PFSK-1 (cell line): ENCODE results near the gene GOLGA5.

Experiments
- FOXP2 ChIP-seq: optimal IDR thresholded peaks from 2 replicates; pipeline ENCODE3; 2011; ENCODE audit warnings: borderline replicate concordance, control low read depth, inconsistent platforms; ENCODE audit not compliant: insufficient read depth; ENCODE audit errors: extremely low read length, extremely low read depth
- POLR2AphosphoS5 ChIP-seq: IDR thresholded peaks from 2 replicates; pipeline ENCODE4 v1.6.1; 2012; ENCODE audit warnings: low read depth, mild to moderate bottlenecking, control low read depth, low read length, moderate library complexity
- REST ChIP-seq, 2 experiments: IDR thresholded peaks; 2 replicates each; pipeline versions ENCODE4 v1.6.1 to v1.8.0; 2011 to 2012; ENCODE audit warnings: low read depth in 2 of 2, low read length in 2 of 2, control low read depth in 1 of 2, inconsistent platforms in 1 of 2, mild to moderate bottlenecking in 1 of 2, moderate library complexity in 1 of 2; ENCODE audit not compliant: insufficient read depth in 1 of 2
- SIN3A ChIP-seq: IDR thresholded peaks from 2 replicates; pipeline ENCODE4 v1.6.1; 2012; ENCODE audit warnings: mild to moderate bottlenecking, low read length, moderate library complexity, borderline replicate concordance; ENCODE audit not compliant: insufficient read depth
- TAF1 ChIP-seq: IDR thresholded peaks from 2 replicates; pipeline ENCODE4 v1.6.1; 2012; ENCODE audit warnings: low read length, control low read depth, borderline replicate concordance; ENCODE audit not compliant: insufficient read depth

The GOLGA5 gene

DNA sequence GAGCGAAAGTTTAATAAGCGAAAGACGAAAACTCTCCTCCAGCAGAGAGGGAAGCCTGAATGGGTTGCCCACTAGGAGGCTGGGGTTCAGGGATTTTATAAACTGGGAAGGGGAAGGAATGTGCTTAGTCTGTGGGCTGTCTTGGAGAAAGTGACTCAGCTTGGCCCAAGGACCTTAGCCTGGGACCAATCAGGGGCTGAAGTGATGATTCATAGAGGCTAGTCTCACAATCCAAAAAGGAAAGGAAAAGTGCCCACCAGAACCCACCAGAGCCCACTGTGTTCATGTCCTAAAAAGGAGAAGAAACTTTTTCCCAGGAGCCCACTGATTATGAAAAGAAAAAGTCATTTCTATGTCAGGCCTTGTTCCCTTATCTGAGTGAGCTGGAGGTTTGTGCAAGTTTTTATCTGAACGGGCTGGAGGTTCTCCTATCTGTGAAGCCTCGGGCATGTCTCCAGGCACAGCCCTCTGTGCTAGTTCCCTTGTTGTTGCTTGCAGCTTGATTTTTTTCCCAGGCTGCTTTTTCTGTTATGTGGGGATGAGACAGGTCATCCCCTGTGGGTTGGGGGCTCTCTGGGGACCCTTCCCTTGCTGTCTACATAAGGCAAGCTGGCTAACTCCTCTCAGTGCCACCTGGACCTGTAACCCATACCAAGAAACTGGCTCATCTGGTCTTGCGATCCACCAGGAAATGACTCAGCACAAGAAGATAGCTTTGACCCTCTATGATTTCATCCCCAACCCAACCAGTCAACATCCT is 8.3 kb upstream of the GOLGA5 start:
- TF ChIP-seq SIN3A (no peak), REST (IDR thresholded peaks at IDR 0.05; ENCODE audit: insufficient read depth in 1 of 2, low read depth in 2 of 2, low read length in 2 of 2) (no peak), FOXP2 (no peak), POLR2AphosphoS5 (no peak), TAF1 (no peak)

DNA sequence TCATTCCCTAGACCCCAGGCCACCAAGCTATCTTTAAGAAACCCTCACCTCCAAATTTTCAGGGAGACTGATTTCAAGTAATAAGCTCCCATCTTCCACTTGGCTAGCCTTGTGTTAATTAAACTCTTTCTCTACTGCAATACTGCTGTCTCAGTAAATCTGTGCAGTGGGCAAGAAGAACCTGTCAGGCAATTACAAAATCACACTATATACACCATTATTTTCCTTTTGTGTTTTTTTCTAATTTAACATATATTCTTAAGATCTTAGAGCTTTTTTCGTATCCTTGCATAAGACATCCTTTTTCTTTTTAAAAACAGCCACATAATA is 7.7 kb upstream of the GOLGA5 start:
- TF ChIP-seq REST (IDR thresholded peaks at IDR 0.05; ENCODE audit: insufficient read depth in 1 of 2, low read depth in 2 of 2, low read length in 2 of 2) (no peak), POLR2AphosphoS5 (no peak), TAF1 (no peak), SIN3A (no peak), FOXP2 (no peak)

DNA sequence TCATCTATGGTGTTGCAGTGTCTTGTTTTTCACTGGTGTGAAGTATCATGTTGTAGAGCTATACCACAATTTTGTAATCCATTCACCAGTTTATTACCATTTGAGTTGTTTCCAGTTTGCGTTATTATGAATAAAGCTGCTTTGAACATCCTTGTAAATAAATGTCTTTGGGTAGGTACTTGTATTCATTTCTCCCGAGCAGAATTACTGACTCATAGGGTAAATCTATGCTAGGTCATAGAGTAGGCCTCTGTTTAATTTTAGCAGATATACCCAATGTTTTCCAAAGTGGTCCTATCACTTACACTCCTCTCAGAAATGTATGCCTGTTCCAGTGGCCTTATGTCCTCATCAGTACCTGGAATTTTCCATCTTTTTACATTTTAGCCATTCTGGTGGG is 6.6 kb upstream of the GOLGA5 start:
- TF ChIP-seq TAF1 (no peak), POLR2AphosphoS5 (no peak)

DNA sequence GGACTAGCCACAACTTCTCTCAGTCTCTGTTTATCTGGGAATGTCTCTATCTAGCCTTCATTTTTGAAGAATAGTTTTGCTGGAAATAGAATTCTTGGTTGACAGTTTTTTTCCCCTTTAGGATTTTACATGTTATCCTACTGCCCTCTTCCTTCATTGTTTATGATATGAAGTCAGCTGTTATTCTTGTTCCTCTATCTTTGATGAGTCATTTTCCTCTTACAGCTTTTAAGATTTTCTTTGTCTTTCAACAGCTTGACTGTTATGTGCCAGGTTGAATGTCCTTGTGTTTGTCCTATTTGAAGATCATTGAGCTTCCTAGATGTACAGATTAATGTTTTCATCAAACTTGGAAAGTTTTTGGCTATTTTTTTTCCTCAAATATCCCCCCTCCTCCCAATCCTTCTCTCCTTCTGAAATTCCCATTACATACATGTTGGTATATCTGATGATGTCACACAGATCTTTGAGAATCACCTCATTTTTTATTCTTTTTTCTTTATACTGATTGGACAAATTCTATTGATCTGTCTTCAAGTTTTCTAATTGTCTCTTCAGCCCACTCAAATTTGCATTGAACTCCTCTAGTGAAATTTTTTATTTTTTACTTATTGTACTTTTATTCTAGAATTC is 4.5 kb upstream of the GOLGA5 start:
- no peak for TF ChIP-seq REST (IDR thresholded peaks at IDR 0.05; ENCODE audit: insufficient read depth in 1 of 2, low read depth in 2 of 2, low read length in 2 of 2)
- no peak for TF ChIP-seq SIN3A

DNA sequence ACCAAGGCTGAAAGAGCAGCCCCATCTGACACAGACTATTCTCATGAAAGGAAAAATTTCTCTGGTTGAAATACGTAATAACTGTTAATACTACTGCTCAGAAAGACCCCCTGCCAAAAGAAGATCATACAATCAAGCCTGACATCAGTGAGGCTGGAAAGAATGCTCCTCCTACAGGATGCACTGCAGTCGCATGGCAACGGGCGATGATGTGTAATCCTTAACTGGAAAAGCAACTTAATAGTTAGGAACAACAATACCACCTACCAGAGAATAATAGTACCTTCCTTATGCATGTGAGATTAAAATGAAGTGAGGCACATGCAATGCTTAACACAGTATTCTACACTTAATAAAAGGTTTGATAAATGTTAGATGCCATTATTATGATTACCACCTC is 1.2 kb upstream of the GOLGA5 start:
- TF ChIP-seq FOXP2, result no peak
- TF ChIP-seq REST (IDR thresholded peaks at IDR 0.05; ENCODE audit: insufficient read depth in 1 of 2, low read depth in 2 of 2, low read length in 2 of 2), result no peak
- no peak for TF ChIP-seq TAF1
- TF ChIP-seq SIN3A, result no peak
- TF ChIP-seq POLR2AphosphoS5, result no peak
